Measurements from ENCODE around the gene SDK2. TPM values are rescaled to one million over a fixed set of nuclear protein-coding genes. Genes with fewer than 3 reads are reported as not detected.
A peak's percentile ranks its signal among the peaks of the same experiment; 100 is the strongest.

SDK2 gene
- total RNA-seq, 1 donor, result under 0.01 TPM

DNA sequence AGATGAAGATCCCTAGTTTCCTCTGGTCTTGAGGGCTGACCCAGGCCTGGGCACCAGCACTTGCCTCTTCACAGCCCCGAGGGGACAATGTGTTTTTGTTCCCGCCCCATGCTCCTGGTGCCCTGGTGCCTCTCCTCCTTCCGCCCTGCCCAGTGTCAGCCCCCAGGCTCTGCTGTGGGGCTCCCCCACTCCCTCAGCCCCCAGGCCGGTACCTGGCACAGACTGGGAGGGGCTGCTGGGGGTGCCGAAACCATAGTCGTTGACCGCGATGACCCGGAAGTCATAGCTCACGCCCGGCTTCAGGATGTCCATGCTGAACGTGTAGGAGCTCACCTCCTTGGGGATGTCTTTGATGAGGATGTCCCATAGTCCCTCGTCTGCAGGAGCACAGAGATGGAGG lies 292.0 kb downstream of the SDK2 start:
- Histone ChIP-seq H3K4me2 (ENCODE audit: insufficient read depth, low read length) (no peak overlapping the region), H4K20me1 (ENCODE audit: insufficient read depth, low read length) (no peaks in the 10 kb centered on the region), H3K4me1 (ENCODE audit: insufficient read depth, low read length) (no peaks in the 10 kb centered on the region), H3K27ac (ENCODE audit: low read depth, low read length) (no peak overlapping the region), H3K4me3 (ENCODE audit: insufficient read depth, low read length) (no peak overlapping the region), H2AFZ (ENCODE audit: low read length) (no peak overlapping the region), H3K27me3 (ENCODE audit: insufficient read depth, low read length) (peaks cover 4% of the 10 kb centered on the region), H3K9me3 (ENCODE audit: low read depth, low read length) (no peaks in the 10 kb centered on the region), H3K79me2 (ENCODE audit: insufficient read depth, low read length) (no peaks in the 10 kb centered on the region), H3K36me3 (ENCODE audit: insufficient read depth, low read length) (no peaks in the 10 kb centered on the region)
- no peak for DNase-seq (ENCODE audit: insufficient read length, low spot score, missing footprints)
- no peak for TF ChIP-seq CTCF (IDR thresholded peaks at IDR 0.05; ENCODE audit: extremely low read depth, low read depth, low read length)

DNA sequence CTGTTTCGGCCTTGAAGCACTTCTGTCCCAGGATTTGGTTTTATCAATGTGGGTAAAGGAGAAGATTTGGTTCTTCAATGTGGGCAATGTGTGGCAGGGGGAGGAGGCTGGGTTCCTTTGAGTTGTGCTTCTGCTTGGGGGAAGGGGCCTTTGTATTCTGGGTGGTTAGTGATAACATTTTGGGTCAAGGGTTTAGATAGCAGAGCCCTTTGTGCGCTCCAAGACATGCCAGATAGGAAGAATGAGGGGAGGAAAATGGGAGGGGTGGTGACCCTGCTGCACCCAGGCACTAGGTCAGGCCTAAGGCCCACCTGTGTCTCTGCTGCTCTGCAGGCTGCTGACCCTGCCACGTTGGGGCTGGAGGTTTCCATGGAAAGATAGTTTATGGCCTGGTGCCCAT lies 292.5 kb downstream of the SDK2 start:
- H3K4me3 ChIP-seq (ENCODE audit: insufficient read depth, low read length), result no peak overlapping the region
- H3K27me3 ChIP-seq (ENCODE audit: insufficient read depth, low read length), result peaks cover 4% of the 10 kb centered on the region
- H3K79me2 ChIP-seq (ENCODE audit: insufficient read depth, low read length), result no peaks in the 10 kb centered on the region
- no peak overlapping the region for H3K27ac ChIP-seq (ENCODE audit: low read depth, low read length)
- H3K9me3 ChIP-seq (ENCODE audit: low read depth, low read length), result no peaks in the 10 kb centered on the region
- TF ChIP-seq CTCF (IDR thresholded peaks at IDR 0.05; ENCODE audit: extremely low read depth, low read depth, low read length), result no peak
- H3K4me1 ChIP-seq (ENCODE audit: insufficient read depth, low read length), result no peaks in the 10 kb centered on the region
- H4K20me1 ChIP-seq (ENCODE audit: insufficient read depth, low read length), result no peaks in the 10 kb centered on the region
- H3K36me3 ChIP-seq (ENCODE audit: insufficient read depth, low read length), result no peaks in the 10 kb centered on the region
- no peak overlapping the region for H2AFZ ChIP-seq (ENCODE audit: low read length)
- H3K4me2 ChIP-seq (ENCODE audit: insufficient read depth, low read length), result no peak overlapping the region
- DNase-seq (ENCODE audit: insufficient read length, low spot score, missing footprints), result peak; percentile 74

DNA sequence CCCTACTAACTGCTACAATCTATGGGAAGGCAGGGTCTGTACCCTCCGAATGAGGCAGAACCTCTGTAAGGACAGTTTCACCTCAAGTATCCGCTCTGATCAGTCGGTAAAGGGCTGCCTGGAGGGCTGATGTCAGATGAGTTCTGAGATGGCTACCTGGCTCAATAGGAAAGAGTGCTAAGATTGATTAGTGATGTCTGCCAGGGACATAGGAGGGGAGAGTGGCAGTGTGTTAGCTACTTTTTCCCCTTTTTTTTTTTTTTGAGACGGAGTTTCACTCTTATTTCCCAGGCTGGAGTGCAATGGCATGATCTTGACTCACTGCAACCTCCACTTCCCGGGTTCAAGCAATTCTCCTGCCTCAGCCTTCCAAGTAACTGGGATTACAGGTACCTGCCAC lies 293.4 kb downstream of the SDK2 start:
- Histone ChIP-seq H3K36me3 (ENCODE audit: insufficient read depth, low read length) (no peaks in the 10 kb centered on the region), H3K27ac (ENCODE audit: low read depth, low read length) (no peak overlapping the region), H3K4me2 (ENCODE audit: insufficient read depth, low read length) (no peak overlapping the region), H3K9me3 (ENCODE audit: low read depth, low read length) (no peaks in the 10 kb centered on the region), H3K4me3 (ENCODE audit: insufficient read depth, low read length) (no peak overlapping the region), H4K20me1 (ENCODE audit: insufficient read depth, low read length) (no peaks in the 10 kb centered on the region), H3K27me3 (ENCODE audit: insufficient read depth, low read length) (peaks cover 3% of the 10 kb centered on the region), H2AFZ (ENCODE audit: low read length) (no peak overlapping the region), H3K4me1 (ENCODE audit: insufficient read depth, low read length) (no peaks in the 10 kb centered on the region), H3K79me2 (ENCODE audit: insufficient read depth, low read length) (no peaks in the 10 kb centered on the region)
- TF ChIP-seq CTCF (IDR thresholded peaks at IDR 0.05; ENCODE audit: extremely low read depth, low read depth, low read length), result no peak
- DNase-seq (ENCODE audit: insufficient read length, low spot score, missing footprints), result peak; percentile 38

DNA sequence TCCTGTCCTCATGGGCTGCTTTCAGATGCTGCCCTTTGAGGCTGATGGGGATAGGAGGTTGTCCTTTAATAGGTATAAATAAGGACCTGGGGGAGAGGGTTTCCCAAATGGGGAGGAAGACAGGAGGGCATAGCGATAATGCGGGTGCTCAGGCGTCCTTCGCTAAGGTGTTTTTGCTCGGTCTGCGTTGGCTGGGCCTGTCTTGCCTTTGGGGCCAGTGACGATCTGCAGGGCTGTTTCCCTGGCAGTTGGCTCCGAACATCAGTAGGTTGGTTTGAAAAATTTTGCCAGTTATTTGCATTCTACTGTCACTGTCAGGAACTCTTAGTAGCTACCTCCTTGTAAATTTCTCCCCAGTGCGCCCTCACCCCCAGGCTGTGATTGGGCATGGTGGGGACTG lies 294.6 kb downstream of the SDK2 start:
- Histone ChIP-seq H3K36me3 (ENCODE audit: insufficient read depth, low read length) (no peaks in the 10 kb centered on the region), H2AFZ (ENCODE audit: low read length) (no peak overlapping the region), H3K79me2 (ENCODE audit: insufficient read depth, low read length) (no peaks in the 10 kb centered on the region), H4K20me1 (ENCODE audit: insufficient read depth, low read length) (no peaks in the 10 kb centered on the region), H3K4me3 (ENCODE audit: insufficient read depth, low read length) (no peak overlapping the region), H3K27ac (ENCODE audit: low read depth, low read length) (no peak overlapping the region), H3K9me3 (ENCODE audit: low read depth, low read length) (no peaks in the 10 kb centered on the region), H3K4me1 (ENCODE audit: insufficient read depth, low read length) (no peaks in the 10 kb centered on the region), H3K27me3 (ENCODE audit: insufficient read depth, low read length) (peaks cover 2% of the 10 kb centered on the region), H3K4me2 (ENCODE audit: insufficient read depth, low read length) (no peak overlapping the region)
- TF ChIP-seq CTCF (IDR thresholded peaks at IDR 0.05; ENCODE audit: extremely low read depth, low read depth, low read length), result no peak
- DNase-seq (ENCODE audit: insufficient read length, low spot score, missing footprints), result no peak
